Neutrophil (primary cell): ENCODE measurements around the gene RIMKLB.

Source experiments
- H3K27ac ChIP-seq: fragments of 200-600 bp; sonication (generic); 2 replicates; pipeline ENCODE4 v1.5.1; 2016; ENCODE audit warnings: mild to moderate bottlenecking, moderate library complexity
- H3K27me3 ChIP-seq: fragments of 200-600 bp; sonication (generic); 2 replicates; pipeline ENCODE4 v1.6.0; 2016; ENCODE audit warnings: mild to moderate bottlenecking
- H3K36me3 ChIP-seq: fragments of 200-600 bp; sonication (generic); 2 replicates; pipeline ENCODE4 v1.5.1; 2017
- H3K4me1 ChIP-seq, 2 experiments: fragments of 200-600 bp in 1 of 2; sonication (generic) in 1 of 2; 1 replicate in 1 of 2; 2 replicates in 1 of 2; pipeline versions ENCODE4 v1.5.1 to v1.6.1; 2013 to 2016; ENCODE audit warnings: low read depth in 1 of 2, low read length in 1 of 2, mild to moderate bottlenecking in 1 of 2, moderate library complexity in 1 of 2; ENCODE audit not compliant: control insufficient read depth in 1 of 2, insufficient read depth in 1 of 2
- H3K4me3 ChIP-seq, 2 experiments: fragments of 200-600 bp in 1 of 2; sonication (generic) in 1 of 2; 1 replicate in 1 of 2; 2 replicates in 1 of 2; pipeline ENCODE4 v1.5.1; 2013 to 2016; ENCODE audit warnings: low read depth in 1 of 2, low read length in 1 of 2, mild to moderate bottlenecking in 1 of 2, moderate library complexity in 1 of 2
- H3K9me3 ChIP-seq: fragments of 200-600 bp; sonication (generic); 2 replicates; pipeline ENCODE4 v1.5.1; 2016
- CTCF ChIP-seq: fragments of 200-600 bp; sonication (generic); IDR thresholded peaks from 2 replicates; pipeline ENCODE4 v1.5.1; 2016; ENCODE audit warnings: antibody characterized with exemption

The RIMKLB gene

GRCh38 chr12:8831116-8831515, 133.3 kb downstream of the RIMKLB start:
- H3K9me3 ChIP-seq = no peaks in the 10 kb centered on the region
- no peak overlapping the region for H3K27ac ChIP-seq
- no peaks in the 10 kb centered on the region for H3K36me3 ChIP-seq
- H3K4me1 ChIP-seq = peaks cover 10 to 15% of the 10 kb centered on the region in 2 experiments
- H3K27me3 ChIP-seq = no peaks in the 10 kb centered on the region
- H3K4me3 ChIP-seq = no peak overlapping the region
- no peak for TF ChIP-seq CTCF

GRCh38 chr12:8832500-8832899, 134.7 kb downstream of the RIMKLB start:
- Histone ChIP-seq H3K27ac (no peak overlapping the region), H3K4me3 (no peak overlapping the region), H3K36me3 (no peaks in the 10 kb centered on the region), H3K9me3 (no peaks in the 10 kb centered on the region), H3K4me1 (peaks cover 10 to 15% of the 10 kb centered on the region in 2 experiments), H3K27me3 (no peaks in the 10 kb centered on the region)
- no peak for TF ChIP-seq CTCF
